ENCODE results near the gene COIL.
"Not testable (repeated sequence)": the region's sequence is repeated elsewhere in the genome, so short reads cannot be mapped to it uniquely, and the experiment has no call there.

COIL gene

DNA sequence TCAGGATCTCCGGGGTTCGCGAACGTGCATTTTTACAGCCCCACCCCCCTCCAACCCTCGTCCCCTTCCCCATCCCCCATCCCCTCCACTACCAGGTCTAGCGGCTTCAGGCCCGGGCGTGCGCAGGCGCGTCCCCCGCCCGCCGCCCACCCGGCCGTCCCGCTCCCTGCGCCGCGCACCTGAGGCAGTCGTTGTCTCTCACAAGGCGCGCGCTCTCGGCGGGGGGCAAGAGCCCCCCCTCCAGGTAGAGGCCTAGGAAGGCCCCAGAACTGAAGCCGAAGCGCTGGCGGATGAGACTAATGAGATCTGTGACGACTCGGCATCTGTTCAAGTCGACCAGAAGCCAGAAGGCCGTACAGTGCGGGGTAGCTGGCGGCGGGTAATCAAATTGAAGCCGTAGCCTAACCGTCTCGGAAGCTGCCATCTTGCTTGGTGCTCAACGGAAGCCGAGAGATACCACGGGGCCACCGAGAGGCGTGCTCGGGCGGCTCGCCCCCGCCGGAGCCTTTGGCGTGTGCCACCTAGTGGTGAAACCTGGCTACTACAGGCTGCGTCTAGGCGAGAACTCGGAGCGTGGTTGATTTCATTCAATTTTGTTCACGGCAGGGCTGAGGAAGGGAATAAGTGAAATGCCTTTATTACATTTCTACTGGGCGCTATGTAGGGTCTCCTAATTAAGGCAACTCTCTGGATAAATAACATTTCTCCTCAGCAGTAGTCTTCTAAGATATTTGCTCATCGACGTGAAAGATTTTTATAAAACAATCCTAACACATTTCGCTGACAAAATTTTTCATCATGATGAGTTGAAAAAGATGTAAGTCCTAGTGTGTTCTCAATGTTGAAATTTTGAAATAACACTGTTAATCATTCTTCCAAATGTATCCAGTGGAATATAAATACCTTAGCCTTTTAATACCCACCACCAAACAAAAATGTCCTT is at the start of gene COIL:
TSS of gene COIL (minus strand) at position 455 of the 943 bp plus-strand sequence. CDS start at position 424, 31 bp downstream.
- peak; percentile 83 for DNase-seq

GRCh38 chr17:57010487-57010886 is 49.6 kb upstream of the COIL start:
- DNase-seq = no peak

DNA sequence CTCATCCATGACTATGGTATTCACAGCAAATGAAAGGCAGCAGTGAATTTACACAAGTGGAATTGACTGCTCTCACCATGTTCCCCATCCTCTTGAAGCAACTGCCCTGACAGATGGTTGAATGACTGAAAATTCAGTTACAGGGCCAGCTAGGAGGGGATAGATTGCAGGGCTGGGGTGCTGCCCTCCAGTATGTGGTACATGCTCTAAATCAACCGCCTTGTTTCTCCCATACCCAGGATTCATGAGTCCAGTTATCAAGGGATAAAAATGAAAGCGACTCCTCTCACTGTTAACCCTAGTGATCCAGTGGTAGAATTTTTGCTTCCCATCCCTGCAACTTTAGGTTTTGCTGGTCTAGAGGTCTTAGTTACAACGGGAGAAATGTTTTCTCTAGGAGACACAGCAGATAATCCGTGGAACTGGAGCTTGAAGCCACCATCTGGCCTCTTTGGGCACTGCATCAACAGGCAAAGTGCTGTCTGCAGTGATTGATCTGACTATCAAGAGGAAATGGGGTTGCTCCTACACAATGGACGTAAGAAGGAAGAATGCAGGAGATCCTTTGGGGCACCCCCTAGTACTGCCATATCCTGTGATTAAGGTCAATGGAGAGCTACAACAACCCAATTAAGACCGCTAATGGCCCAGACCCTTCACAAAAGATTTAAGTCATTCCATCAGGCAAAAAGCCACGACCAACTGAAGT is 49.0 kb upstream of the COIL start:
- no peak for DNase-seq

- no peak for DNase-seq
Measured at GRCh38 chr17:57008958-57009357, 48.1 kb upstream of the COIL start.

GRCh38 chr17:57006040-57006439 is 45.2 kb upstream of the COIL start:
- no peak for DNase-seq

DNA sequence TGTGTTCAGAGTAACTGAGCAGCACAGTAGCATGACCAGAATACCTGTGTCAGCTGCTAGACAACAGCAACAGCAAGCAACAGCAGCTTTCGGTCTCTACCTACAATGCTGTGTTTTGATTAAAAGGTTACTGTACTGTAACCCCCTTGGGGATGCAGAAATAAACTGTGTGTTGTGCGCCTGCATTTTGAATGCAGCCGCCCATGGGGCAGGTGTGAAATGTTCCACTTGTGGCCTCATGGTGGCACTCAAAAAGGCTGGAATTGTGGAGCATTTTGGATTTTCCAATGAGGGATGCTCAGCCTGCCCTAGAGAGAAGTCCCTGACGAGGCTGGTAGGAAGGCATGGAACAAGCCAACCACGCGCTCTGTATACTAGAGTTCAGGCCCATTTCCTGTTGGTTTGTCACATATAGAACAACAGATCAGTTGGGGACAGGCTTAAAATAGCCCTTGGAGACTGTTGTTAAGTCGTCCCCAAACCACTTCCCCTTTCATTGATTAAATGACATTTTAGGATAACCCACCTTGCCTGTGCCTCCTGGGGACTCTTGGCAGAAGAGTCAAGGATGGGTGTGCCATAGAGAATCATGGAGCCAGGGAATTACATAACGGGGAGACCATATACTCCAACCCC is 44.2 kb upstream of the COIL start:
- no peak for DNase-seq

GRCh38 chr17:57002904-57003303 is 42.1 kb upstream of the COIL start:
- no peak for DNase-seq

GRCh38 chr17:57001541-57001940 is 40.7 kb upstream of the COIL start:
- no peak for DNase-seq

- no peak for DNase-seq
Measured at GRCh38 chr17:56997313-56997712, 36.5 kb upstream of the COIL start.

- no peak for DNase-seq
Measured at GRCh38 chr17:56995766-56996165, 34.9 kb upstream of the COIL start.

- DNase-seq = no peak
Measured at GRCh38 chr17:56994009-56994792, 33.4 kb upstream of the COIL start.

DNA sequence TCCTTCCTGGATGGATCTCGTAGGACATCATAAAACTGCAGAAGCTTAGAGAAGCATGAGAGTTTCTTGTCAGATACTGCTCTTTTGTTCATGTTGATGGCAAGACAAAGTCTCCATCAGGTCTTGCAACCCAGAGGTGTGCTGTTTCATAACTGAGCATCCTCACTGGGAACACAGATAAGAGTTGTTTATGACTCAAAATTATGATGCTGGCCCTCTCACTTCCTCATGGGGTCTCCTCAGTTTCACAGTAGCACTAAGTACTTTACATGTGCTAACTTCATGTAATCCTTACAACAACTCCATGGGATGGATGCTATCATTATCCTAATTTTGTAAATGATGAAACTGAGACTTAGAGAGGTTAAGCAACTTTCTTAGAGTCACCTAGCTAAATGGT is 31.5 kb upstream of the COIL start:
- no peak for DNase-seq

GRCh38 chr17:56988901-56989572 is 28.2 kb upstream of the COIL start:
- no peak for DNase-seq

- DNase-seq = no peak
Measured at GRCh38 chr17:56987283-56987834, 26.5 kb upstream of the COIL start.

- DNase-seq = no peak
Measured at GRCh38 chr17:56985371-56986162, 24.7 kb upstream of the COIL start.

GRCh38 chr17:56983366-56983765 is 22.5 kb upstream of the COIL start:
- DNase-seq = no peak

- no peak for DNase-seq
Measured at GRCh38 chr17:56982312-56982711, 21.5 kb upstream of the COIL start.

GRCh38 chr17:56980526-56980925 is 19.7 kb upstream of the COIL start:
- not testable (repeated sequence) for DNase-seq

DNA sequence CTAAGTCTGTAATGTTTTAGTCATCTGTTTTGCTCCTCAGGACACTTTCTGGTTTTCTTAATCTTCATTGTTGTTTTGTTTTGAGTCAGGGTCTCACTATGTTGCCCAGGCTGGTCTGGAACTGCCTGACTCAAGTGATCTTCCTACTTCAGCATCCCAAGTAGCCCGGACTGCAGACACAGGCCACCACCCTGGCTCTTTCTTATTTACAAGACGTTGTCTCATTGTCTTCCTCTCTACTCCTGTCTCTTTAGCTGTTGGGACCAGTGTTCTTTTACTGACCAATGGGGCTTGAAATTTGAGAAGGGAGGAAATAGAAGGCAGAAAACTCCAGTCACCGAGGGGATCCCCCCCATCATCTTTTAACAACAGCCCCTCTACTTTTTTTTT is 18.2 kb upstream of the COIL start:
- no peak for DNase-seq

DNA sequence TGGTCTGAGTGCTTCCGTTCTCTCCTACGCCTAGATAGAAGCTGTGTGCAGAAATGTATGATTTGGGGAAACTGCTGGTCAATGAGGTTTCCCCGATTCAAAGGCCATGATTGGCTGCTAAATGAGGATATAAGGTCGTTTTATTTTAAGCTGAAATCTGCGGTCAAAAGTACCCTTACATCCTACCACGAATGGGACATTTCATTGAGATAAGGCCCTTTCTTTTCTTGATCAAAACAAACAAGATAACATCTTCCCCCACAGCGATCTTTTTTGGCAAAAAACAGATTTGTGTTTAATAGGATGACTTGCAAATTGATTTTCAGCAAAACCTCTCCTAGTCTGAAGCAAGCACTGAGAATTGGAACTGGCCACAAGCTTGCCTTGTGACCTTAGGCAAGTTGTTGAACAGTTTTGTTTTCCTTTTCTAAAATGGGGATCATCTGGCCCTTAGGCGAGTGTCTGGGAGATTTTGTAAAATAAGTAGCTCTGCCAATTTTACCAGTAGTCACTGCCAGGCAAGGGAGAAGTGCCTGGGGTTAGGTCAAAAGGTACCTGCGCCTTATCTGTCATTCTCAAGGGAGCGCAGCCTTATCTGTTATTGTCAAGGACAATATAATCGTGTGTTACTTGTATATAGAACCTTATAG is 17.7 kb upstream of the COIL start:
- DNase-seq = no peak
